A673 (cell line): ENCODE results near the gene AP3S1.

Experiments used
- EZH2 ChIP-seq: fragments of 200-600 bp; sonication (generic); IDR thresholded peaks from 2 replicates; pipeline ENCODE4 v1.6.1; 2017; ENCODE audit warnings: borderline replicate concordance, low read depth, mild to moderate bottlenecking, mixed read lengths, antibody characterized with exemption, low read length; ENCODE audit not compliant: poor library complexity, severe bottlenecking
- TF ChIP-seq, protein P1 (sequence below): fragments of 300-800, 200-600 bp; sonication (generic); conservative IDR thresholded peaks from 2 replicates; pipeline ENCODE4 v1.5.1; 2017; ENCODE audit warnings: low read depth, mild to moderate bottlenecking, antibody characterized with exemption, low read length, moderate library complexity, mixed read lengths

GRCh38 chr5:115920171-115920725, 78.5 kb downstream of the AP3S1 start:
- TF ChIP-seq, protein P1, sequence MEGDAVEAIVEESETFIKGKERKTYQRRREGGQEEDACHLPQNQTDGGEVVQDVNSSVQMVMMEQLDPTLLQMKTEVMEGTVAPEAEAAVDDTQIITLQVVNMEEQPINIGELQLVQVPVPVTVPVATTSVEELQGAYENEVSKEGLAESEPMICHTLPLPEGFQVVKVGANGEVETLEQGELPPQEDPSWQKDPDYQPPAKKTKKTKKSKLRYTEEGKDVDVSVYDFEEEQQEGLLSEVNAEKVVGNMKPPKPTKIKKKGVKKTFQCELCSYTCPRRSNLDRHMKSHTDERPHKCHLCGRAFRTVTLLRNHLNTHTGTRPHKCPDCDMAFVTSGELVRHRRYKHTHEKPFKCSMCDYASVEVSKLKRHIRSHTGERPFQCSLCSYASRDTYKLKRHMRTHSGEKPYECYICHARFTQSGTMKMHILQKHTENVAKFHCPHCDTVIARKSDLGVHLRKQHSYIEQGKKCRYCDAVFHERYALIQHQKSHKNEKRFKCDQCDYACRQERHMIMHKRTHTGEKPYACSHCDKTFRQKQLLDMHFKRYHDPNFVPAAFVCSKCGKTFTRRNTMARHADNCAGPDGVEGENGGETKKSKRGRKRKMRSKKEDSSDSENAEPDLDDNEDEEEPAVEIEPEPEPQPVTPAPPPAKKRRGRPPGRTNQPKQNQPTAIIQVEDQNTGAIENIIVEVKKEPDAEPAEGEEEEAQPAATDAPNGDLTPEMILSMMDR, result no peak
- TF ChIP-seq EZH2, result no peak
